Brain microvascular endothelial cell (primary cell): ENCODE results near the gene ZNF865.

Experiments used
- DNase-seq: peaks from one replicate; pipeline ENCODE4 v3.0.0-alpha.2; 2020
- H3K27ac ChIP-seq: fragments of 250-450 bp; sonication (Bioruptor Pico); 2 replicates; pipeline ENCODE4 v1.5.1; 2020; ENCODE audit warnings: mild to moderate bottlenecking, moderate library complexity
- H3K27me3 ChIP-seq: fragments of 250-450 bp; sonication (Bioruptor Pico); replicated peaks from 2 replicates; pipeline ENCODE4 v1.5.1; 2020; ENCODE audit warnings: mild to moderate bottlenecking
- H3K36me3 ChIP-seq: fragments of 250-450 bp; sonication (Bioruptor Pico); replicated peaks from 2 replicates; pipeline ENCODE4 v1.5.1; 2020; ENCODE audit warnings: mild to moderate bottlenecking
- H3K4me3 ChIP-seq: 2 replicates; pipeline ENCODE4 v1.5.1; 2011; ENCODE audit warnings: low read depth, mild to moderate bottlenecking, control low read depth, low read length, moderate library complexity
- CTCF ChIP-seq: IDR thresholded peaks from 2 replicates; pipeline ENCODE4 v1.5.1; 2011; ENCODE audit warnings: low read depth, mild to moderate bottlenecking, moderate library complexity, low read length, control low read depth, inconsistent platforms; ENCODE audit errors: missing control alignments
- in situ Hi-C: cut with HindIII; loops from 2 replicates; pipeline ENCODE4 v1.10.0; 2017; ENCODE audit warnings: low sequenced_read_pairs, low pct_ligation_motif_present

The ZNF865 gene

DNA sequence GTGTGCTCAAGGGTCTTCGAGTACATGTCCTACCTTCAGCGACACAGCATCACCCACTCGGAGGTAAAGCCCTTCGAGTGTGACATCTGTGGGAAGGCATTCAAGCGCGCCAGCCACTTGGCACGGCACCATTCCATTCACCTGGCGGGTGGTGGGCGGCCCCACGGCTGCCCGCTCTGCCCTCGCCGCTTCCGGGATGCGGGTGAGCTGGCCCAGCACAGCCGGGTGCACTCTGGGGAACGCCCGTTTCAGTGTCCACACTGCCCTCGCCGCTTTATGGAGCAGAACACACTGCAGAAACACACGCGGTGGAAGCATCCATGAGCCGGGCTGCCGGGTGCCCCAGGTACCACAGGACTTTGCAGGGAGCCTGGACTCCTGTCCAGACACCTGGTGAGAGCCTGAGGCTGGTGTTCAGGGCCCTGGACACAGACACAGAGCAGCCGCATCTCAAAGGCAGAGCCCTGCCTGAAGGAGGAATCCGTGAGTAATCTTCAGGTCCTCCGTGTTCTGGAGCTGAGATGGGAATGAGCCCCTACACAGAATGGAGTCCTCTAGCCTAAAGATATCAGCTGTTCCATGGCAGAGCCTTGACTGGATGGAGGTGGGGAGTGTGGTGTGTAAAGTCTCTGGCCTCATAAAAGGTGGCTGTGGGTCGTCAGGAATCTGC is 39.5 kb downstream of the ZNF865 start:
- TF ChIP-seq CTCF, result no peak
- Histone ChIP-seq H3K27ac (no peak overlapping the region), H3K4me3 (peak overlapping the region; percentile 80), H3K27me3 (no peaks in the 10 kb centered on the region), H3K36me3 (peaks cover 8% of the 10 kb centered on the region)
- DNase-seq, result no peak
- in situ Hi-C loops, result no loop called here

DNA sequence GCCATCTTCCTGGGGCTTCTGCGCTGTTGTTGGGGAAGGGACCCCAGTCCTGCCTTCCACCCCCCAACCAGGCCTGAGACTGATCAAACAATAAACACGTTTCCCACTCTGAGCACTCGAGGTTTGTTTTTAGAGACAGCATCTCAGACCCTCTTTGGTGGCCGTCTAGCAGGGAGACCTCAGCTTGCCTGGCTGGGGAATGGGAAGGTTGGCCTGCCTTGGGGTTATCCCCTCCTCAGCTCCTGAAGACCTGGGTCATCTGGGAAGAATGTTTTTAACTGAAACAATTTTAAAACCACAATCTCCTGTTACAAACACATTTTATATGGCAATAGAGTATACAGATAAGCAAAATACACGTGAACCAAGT is 40.0 kb downstream of the ZNF865 start:
- no peak overlapping the region for H3K27ac ChIP-seq
- DNase-seq, result no peak
- TF ChIP-seq CTCF, result no peak
- in situ Hi-C loops, result no loop called here
- H3K36me3 ChIP-seq, result peaks cover 8% of the 10 kb centered on the region
- H3K27me3 ChIP-seq, result no peaks in the 10 kb centered on the region
- no peak overlapping the region for H3K4me3 ChIP-seq

DNA sequence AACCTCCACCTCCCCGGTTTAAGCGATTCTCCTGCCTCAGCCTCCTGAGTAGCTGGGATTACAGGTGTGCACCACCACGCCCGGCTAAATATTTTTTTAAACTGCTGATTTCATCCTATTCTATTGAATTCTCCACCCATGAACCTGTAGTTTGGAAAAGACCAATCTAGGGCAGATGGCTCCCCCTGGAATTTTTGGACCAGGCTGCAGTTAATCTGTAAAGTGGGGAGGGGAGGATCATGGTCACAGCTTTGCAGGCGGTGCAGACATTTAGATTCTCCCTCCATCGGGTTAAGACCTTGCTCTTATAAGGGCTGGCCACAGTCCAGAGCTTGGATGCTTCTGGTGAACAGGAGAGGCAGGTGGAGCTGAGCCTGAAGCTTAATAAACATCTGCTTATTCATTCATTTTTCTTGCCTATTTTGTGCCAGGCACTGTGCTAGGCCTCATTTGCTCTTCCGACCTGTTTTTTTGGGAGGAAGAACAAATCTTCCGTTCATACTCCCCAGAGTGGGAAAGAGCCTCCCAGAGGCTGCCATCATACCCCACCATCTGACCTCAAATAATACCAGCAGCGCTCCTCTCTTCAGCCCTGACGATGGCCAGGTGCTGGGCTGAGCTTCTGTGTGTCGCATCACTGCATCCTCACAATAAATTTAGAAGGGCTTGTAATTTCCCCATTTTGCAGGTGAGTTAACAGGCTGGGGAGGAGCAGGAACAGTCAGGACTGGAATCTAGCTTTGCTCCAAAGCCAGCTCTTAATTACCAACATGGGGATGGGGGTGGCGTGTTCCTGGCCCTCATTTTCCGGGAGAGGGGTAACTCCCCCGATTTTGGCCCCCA is 41.7 kb downstream of the ZNF865 start:
- peak overlapping the region; percentile 70 for H3K4me3 ChIP-seq
- no peak for TF ChIP-seq CTCF
- in situ Hi-C loops, result no loop called here
- DNase-seq, result no peak
- peaks cover 8% of the 10 kb centered on the region for H3K36me3 ChIP-seq
- H3K27ac ChIP-seq, result no peak overlapping the region
- H3K27me3 ChIP-seq, result no peaks in the 10 kb centered on the region

- no peak for TF ChIP-seq CTCF
- H3K36me3 ChIP-seq, result peaks cover 8% of the 10 kb centered on the region
- H3K27me3 ChIP-seq, result no peaks in the 10 kb centered on the region
- peak within 1 kb of the TSS; percentile 70 for H3K4me3 ChIP-seq
- H3K27ac ChIP-seq, result peak within 1 kb of the TSS; percentile 70
- peak; percentile 60 for DNase-seq
- in situ Hi-C loops, result no loop called here
Observed at GRCh38 chr19:55647732-55648584, 42.5 kb downstream of the ZNF865 start, which contains the start of gene CCDC106. CCDC106 (plus strand) TSS chr19:55648212; CDS start chr19:55649047, 835 bp downstream.

- no peak for TF ChIP-seq CTCF
- in situ Hi-C loops, result no loop called here
Observed at GRCh38 chr19:55648585-55649267, 43.3 kb downstream of the ZNF865 start.

More at GRCh38 chr19:55648585-55649267, 43.3 kb downstream of the ZNF865 start:
- no peak overlapping the region for H3K27ac ChIP-seq
- H3K4me3 ChIP-seq, result peak overlapping the region; percentile 70
- no peak for DNase-seq
- H3K27me3 ChIP-seq, result no peaks in the 10 kb centered on the region
- peaks cover 8% of the 10 kb centered on the region for H3K36me3 ChIP-seq
